Measurements from ENCODE around the gene ZNF580. TPM values are rescaled to one million over a fixed set of nuclear protein-coding genes. Genes with fewer than 3 reads are reported as not detected.

The ZNF580 gene
- total and polyA plus RNA-seq, 2 of the 13 experiments (the other 11 are each of a cell fraction or from before 2014, with no cell fraction given) = 4.4 to 6.0 TPM

GRCh38 chr19:55593096-55593772 is 47.6 kb upstream of the ZNF580 start:
- FAIRE-seq = no peak
- Histone ChIP-seq H3K36me3 (replicated peaks in 1 of 2; ENCODE audit: control insufficient read depth in 1 of 2, insufficient read depth in 2 of 2, low read length in 2 of 2) (peaks cover 10 to 29% of the 10 kb centered on the region in 2 experiments; a peak in 4 of 5 replicates), H3K4me1 (ENCODE audit: insufficient read depth, low read length) (peaks cover 2% of the 10 kb centered on the region)

More at GRCh38 chr19:55593096-55593772, 47.6 kb upstream of the ZNF580 start:
- H3K9ac ChIP-seq (ENCODE audit: insufficient read depth, low read depth, low read length) = no peak overlapping the region
- TF ChIP-seq NCOA2 (CRISPR knock-in tag; IDR thresholded peaks at IDR 0.05) = no peak
- TF ChIP-seq ZNF350 (CRISPR knock-in tag; IDR thresholded peaks at IDR 0.05; ENCODE audit: borderline replicate concordance, low read depth) = no peak
- TF ChIP-seq ZNF280D (CRISPR knock-in tag; IDR thresholded peaks at IDR 0.05) = no peak
- TF ChIP-seq HHEX (CRISPR knock-in tag; IDR thresholded peaks at IDR 0.05) = no peak
- no peak for TF ChIP-seq SIX1 (CRISPR knock-in tag; IDR thresholded peaks at IDR 0.05; ENCODE audit: borderline replicate concordance)
- TF ChIP-seq TRAFD1 (CRISPR knock-in tag; IDR thresholded peaks at IDR 0.05; ENCODE audit: borderline replicate concordance) = no peak
- TF ChIP-seq ATF7 (IDR thresholded peaks at IDR 0.05) = no peak
- no peak for TF ChIP-seq ATF7 (CRISPR knock-in tag; IDR thresholded peaks at IDR 0.05)
- TF ChIP-seq ZNF772 (CRISPR knock-in tag; IDR thresholded peaks at IDR 0.05) = no peak
- TF ChIP-seq ATRX (CRISPR knock-in tag; IDR thresholded peaks at IDR 0.05; ENCODE audit: borderline replicate concordance) = no peak
- no peak for TF ChIP-seq CREB1 (IDR thresholded peaks at IDR 0.05)
- no peak for TF ChIP-seq CREB1 (CRISPR knock-in tag; IDR thresholded peaks at IDR 0.05)
- TF ChIP-seq ZNF34 (CRISPR knock-in tag; IDR thresholded peaks at IDR 0.05; ENCODE audit: borderline replicate concordance) = no peak
- no peak for TF ChIP-seq ATF7-NPFF (CRISPR knock-in tag; IDR thresholded peaks at IDR 0.05; ENCODE audit: low read depth)
- TF ChIP-seq SSRP1 (CRISPR knock-in tag; IDR thresholded peaks at IDR 0.05) = no peak
- TF ChIP-seq KLF6 (CRISPR knock-in tag; IDR thresholded peaks at IDR 0.05) = no peak
- no peak for TF ChIP-seq KDM4B (CRISPR knock-in tag; IDR thresholded peaks at IDR 0.05)
- TF ChIP-seq CCAR2 (optimal IDR thresholded peaks at IDR 0.05; ENCODE audit: low read depth, low read length) = no peak
- no peak for TF ChIP-seq ZNF3 (CRISPR knock-in tag; IDR thresholded peaks at IDR 0.05)
- no peak for TF ChIP-seq GABPA (IDR thresholded peaks at IDR 0.05; ENCODE audit: low read depth, low read length)
- no peak for TF ChIP-seq GABPA (CRISPR knock-in tag; IDR thresholded peaks at IDR 0.05; ENCODE audit: low read depth)
- intact Hi-C loops (cut with micrococcal nuclease; ENCODE audit: unreplicated experiment) = no loop called here
- H4K20me1 ChIP-seq (ENCODE audit: insufficient read depth, low read length) = 0 out of 2 replicates have a peak, but pooled peaks cover under 1% of the 10 kb centered on the region
- CTCF ChIA-PET (ENCODE audit: low intra/inter-chr PET ratio, low total read pairs) = no interaction called here
- DNase-seq (ENCODE audit: low spot score) (no peak), ATAC-seq (no peak)
- H3K79me2 ChIP-seq (ENCODE audit: insufficient read depth, low read length) = no peaks in the 10 kb centered on the region
- POLR2A ChIA-PET = no interaction called here
- H3K27me3 ChIP-seq (ENCODE audit: control insufficient read depth in 1 of 2, insufficient read depth in 2 of 2, low read length in 2 of 2) = no peaks in the 10 kb centered on the region
- in situ Hi-C loops (cut with HindIII; ENCODE audit: extremely low pct_ligation_motif_present, low pct_unique_long_range_greater_than_20kb) = no loop called here
- WGBS (ENCODE audit: low lambda C conversion rate) = 99% methylated on average over 28 of the region's 68 CpGs
- no peak overlapping the region for H3K4me3 ChIP-seq (replicated peaks in 1 of 3; ENCODE audit: insufficient read depth in 1 of 3, low read depth in 2 of 3, low read length in 3 of 3)
- no peak overlapping the region for H3K27ac ChIP-seq (ENCODE audit: extremely low read length, insufficient read depth, low read length)
- H3K4me2 ChIP-seq (ENCODE audit: low read depth, low read length) = no peak overlapping the region
- BruUV-seq (replicated peaks) = no TSS peak
- H3K9me3 ChIP-seq (ENCODE audit: low read length) = no peaks in the 10 kb centered on the region
- no peak overlapping the region for H2AFZ ChIP-seq (ENCODE audit: low read length)
